GM18909 (cell line): Measurements from ENCODE around the gene CMTM3.
A peak's percentile ranks its signal among the peaks of the same experiment; 100 is the strongest.
"Not testable (repeated sequence)": the region's sequence is repeated elsewhere in the genome, so short reads cannot be mapped to it uniquely, and the experiment has no call there.

ENCODE experiments used
- ATAC-seq: cut with Tn5 transposase; IDR thresholded peaks from one replicate; pipeline ENCODE4 v1.9.1; 2021; ENCODE audit warnings: mild to moderate bottlenecking; ENCODE audit not compliant: unreplicated experiment, poor library complexity

CMTM3 gene

DNA sequence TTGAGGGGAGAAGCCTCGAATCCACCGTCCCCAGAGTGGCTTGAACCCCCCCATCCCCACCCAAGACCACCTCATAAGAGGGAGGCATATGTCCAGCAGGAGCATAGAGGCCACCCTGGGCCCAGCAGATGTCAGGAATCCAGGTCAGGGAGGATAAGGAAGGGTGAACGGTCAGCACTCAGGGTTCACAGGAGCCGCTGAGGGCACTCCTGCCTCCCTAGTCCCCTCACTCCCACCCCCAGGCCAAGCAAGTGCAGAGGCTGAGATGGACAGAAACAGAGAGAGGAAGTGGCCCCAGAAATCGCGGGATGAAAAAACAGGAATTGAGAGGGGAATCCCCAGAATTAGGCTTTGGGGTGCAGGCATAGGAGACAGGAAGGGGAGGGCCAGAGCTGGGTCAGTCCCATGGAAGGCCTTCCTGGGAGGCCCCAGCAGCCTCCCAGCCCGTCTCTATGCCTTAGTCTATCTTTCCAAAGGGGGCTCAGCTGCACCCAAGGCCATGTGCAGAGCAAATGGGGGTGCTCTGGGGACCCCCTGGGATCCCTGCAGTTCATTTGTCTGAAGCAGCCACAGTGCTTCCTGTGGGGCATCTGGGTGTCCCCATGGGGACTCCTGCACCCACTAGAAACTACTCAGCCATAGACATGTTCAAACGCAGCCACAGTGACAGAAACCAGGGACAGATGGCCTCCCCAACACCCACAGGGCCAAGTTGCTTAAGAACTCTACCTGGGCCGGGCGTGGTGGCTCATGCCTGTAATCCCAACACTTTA is 1.7 kb downstream of the CMTM3 start:
- peak; percentile 64 for ATAC-seq

DNA sequence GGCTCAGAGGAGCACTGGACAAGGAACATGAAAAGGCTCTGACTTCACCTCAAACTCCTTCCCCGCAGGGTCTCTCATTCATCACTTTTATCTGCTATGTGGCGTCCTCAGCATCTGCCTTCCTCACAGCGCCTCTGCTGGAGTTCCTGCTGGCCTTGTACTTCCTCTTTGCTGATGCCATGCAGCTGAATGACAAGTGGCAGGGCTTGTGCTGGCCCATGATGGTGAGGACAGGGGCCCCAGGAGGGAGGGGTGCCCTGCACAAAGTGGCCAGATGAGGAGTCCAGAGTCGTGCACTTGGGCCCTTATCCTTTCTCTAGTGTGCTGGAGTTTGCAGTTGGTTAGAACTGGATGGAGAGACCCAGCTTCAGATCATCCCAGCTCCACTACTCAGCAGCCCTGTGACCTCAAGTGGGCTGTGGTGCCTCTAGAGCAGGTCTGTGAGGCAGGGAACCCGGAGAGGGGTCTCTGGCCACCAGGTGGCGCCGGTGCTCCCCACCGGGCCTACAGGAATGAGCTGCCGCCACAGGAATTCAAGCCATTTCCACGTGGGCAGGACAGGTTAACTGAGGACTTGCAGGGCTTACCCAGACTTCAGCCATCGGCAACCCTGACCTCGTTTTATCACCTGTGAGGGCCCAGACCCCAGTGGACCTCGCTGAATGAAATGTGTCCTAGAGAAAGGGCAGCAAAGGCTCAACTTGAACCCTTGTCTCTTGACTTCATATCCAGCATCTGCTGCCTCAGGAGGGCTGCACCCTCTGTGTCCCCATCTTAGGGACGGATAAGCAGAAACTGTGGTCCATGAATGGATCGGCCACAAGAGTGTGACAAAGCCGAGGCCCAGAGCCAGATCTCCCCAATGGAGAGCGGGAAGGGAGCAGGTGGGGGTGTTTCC is 4.0 kb downstream of the CMTM3 start:
- ATAC-seq, result peak; percentile 42

DNA sequence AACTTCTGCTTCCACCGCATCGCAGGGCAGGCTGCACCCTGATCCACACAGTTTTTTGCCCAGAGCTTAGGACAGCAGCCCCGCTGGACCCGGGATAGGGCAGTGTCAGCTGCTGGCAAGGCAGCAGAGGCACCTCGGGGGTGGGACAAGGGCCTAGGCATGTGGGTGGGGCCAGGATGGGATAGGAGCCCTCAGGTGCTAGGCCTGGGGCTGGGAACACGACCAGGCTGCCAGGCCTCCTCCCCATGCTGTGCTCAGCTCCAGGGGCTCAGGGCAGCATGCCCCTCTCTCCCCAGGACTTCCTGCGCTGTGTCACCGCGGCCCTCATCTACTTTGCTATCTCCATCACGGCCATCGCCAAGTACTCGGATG is 4.6 kb downstream of the CMTM3 start:
- no peak for ATAC-seq

DNA sequence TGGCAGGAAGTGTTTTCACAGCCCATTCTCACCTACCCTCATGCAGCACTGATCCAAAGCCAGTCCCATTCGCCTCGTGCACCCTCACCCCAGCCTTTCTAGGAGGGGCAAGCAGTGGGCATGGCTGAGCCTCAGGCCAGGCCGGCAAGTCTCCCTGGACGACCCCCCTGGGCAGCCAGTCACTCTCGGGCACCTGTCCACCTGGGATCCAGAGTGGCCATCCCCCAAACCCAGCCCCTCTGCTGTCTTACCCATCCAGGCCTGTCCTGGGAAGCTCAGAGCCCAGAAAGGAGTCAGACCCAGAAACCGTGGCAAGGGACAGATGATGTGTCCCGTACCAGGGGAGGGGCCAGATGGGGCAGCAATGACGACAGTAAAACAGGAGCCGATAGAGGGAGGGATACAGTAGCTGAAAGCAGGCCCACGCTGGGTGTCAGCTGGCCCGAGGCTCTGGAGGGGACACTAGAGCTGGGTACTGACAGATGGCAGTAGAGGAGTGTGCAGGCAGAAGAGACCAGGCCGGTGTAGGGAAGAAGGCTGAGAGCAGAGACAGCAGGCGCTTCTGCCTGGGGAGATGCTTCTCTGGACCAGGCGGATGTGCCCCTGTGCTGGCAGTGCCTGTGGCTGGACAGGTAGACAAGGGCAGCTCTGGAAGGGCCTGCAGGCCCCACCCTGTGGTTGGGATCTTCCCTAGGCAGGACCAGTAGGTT is 5.8 kb downstream of the CMTM3 start:
- ATAC-seq, result no peak

DNA sequence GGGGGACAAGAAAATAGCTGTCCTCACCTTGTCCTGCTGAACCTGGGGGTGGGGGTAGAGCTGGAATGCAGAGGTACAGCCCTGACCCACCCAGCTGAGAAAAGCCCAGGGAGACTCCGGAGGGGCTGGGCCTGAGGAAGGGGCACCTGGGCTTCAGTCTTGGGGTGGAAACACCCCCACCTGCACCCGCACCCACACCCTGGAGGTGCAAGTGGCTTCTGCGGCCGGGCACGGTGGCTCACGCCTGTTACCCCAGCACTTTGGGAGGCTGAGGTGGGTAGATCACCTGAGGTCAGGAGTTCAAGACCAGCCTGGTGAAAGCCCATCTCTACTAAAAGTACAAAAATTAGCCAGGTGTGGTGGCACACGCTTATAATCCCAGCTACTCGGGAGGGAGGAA is 7.4 kb downstream of the CMTM3 start:
- not testable (repeated sequence) for ATAC-seq

DNA sequence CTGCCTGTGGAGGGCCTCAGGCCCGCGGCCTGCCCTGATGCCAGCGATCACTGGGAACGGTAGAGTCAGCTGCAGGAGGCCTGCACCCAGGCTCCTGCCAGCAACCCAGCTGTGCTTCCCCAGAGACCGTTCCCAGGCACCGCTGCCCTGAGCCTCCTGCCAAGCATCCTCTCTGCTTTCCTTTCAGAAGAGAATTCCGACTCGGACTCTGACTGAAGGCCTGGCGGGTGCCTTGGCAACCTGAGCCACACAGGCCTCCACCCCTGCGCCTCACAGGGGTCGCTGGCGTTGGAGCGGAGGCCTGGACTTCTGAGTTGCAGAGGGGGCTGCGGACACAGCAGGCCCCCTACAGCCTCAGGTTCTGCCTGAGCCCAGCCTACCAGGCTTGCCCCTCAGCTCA is 7.9 kb downstream of the CMTM3 start:
- ATAC-seq, result no peak

DNA sequence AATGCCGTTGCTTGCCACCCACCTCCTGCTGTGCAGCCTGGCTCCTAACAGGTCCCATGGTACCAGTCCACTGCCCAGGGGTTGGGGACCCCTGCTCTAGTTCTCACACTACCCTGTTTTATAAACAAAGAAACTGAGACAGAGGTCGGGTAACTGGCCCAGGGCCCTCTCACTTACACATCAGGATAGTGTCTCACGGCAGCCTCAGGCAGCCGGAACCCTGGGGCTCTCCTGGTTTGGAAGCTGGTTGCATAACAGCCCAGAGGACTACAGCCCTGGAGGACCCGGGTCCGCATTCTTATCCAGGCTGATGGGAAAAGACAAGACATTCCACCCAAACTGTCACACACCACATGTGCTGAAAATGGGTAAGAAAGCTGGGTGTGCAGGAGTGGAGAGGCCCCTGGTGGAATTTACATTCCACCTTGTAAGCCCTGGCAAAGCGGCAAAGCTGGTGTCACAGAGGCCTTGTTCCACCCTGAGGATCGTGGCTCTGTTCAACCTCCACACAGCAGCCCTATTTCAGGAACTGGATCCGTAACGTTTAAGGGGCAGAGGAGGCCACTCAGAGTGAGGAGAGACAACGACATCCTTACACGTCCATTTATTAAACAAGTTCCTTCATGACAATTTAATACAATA is 9.8 kb downstream of the CMTM3 start:
- ATAC-seq, result no peak

DNA sequence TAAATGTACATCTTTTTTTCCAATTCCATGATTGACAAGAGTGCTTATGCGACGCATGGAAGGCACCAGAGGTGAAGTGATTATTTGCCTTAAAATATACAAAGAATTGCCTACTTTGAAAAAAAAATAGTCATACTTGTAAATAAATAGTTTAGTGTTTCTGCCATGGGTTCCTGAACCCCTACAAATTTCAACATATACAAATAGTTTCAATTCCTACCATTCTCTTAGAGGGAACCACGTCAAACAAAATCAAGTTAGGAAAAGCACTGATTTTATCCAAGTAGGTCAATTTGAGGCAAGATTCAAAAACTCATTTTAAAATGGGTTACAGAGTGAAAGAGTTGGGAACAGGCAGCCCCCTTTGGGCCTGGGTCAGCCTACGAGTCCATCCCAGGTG is 11.7 kb downstream of the CMTM3 start:
- no peak for ATAC-seq

DNA sequence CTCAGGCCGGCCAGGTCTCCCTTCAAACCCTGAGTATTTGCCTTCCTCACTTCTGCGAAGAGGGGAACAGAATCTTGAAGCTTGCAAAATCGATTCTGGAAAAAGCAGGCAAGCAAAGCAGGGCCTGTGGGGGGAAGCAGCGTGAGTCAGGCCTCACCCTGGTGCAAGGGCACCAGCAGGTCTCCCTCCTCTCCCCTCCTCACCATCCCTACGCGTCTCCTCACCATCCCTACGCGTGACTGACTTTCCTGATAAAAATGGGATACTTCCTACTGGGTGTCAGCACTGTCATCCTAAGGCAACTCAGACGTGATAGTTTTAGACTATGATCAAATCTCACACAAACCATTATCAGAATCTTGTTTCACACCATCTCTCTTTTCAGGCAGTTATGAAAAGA is 12.1 kb downstream of the CMTM3 start:
- no peak for ATAC-seq

DNA sequence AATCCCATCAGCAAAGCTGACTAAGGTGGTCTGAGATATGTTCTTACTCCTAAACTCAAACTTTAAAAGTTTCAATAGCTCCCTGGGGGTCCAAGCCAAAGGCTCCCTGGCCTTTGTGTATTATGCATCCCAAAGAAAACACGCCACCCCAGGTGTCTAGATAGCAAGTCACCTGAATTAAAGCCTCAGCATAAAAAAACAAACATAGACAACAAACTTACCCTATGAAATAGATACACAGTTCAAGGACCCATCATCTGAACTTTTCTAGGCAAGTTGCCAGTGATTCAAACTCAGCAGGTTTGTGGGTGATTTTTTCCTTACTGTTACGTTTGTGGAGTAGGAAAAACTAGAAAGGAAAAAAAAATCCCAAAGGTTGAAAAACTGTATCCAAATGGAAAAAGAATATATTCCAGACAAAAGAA is 12.5 kb downstream of the CMTM3 start:
- no peak for ATAC-seq

DNA sequence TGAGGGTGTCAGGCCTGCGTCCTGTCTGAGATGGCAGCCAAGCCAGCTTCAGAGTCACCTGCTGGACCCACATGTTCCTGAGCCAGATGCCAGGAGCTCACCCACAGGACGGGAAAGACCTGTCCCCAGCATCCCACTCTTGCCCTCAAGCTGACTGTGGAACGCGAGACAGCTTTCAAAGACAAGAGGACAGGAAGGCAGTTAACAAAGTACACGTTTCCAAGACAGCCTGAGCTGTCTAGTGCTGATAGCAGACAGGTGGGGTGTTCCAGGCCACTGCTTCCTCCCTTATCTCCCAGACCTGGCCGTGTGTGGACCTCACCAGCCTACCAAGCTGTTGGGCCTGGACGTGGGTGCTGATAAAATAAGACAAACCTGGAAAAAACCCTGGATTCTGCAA is 13.2 kb downstream of the CMTM3 start:
- ATAC-seq, result no peak

DNA sequence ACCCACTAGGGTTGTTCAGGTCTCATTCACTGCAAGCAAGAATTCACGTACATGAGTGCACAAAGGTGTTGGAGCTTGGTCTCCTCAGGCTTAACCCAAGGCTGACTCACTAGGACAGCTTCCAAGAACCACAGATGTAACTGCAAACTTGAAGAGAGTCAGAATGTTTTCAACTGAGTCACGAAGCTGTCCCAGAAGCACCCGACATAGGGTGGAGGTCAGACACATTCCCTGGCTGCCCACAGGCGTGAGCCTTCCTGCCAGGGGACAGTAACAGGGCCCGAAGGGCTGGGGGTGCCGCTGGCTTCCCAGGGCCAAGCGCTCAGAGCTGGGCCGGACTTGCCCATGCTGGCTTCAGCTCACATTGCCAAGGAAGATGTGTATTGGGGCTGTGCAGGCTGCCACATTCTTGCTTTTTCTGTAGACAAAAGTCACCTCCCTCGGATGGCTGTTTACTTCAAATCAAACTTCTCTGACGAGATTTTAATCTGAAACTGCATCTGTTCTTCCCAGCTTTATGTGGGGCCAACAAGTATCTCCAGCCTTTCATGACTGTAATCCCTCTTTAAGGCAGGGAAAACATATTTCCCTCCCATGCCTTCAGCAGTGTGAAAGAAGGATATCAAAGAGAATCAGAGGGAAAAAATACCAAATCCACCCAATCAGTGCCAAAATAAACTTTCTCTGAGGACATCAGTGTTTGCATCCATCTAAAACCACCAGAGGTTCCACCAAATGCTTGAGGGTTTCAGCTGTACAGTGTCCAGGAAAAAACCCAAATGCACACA is 14.3 kb downstream of the CMTM3 start:
- no peak for ATAC-seq

DNA sequence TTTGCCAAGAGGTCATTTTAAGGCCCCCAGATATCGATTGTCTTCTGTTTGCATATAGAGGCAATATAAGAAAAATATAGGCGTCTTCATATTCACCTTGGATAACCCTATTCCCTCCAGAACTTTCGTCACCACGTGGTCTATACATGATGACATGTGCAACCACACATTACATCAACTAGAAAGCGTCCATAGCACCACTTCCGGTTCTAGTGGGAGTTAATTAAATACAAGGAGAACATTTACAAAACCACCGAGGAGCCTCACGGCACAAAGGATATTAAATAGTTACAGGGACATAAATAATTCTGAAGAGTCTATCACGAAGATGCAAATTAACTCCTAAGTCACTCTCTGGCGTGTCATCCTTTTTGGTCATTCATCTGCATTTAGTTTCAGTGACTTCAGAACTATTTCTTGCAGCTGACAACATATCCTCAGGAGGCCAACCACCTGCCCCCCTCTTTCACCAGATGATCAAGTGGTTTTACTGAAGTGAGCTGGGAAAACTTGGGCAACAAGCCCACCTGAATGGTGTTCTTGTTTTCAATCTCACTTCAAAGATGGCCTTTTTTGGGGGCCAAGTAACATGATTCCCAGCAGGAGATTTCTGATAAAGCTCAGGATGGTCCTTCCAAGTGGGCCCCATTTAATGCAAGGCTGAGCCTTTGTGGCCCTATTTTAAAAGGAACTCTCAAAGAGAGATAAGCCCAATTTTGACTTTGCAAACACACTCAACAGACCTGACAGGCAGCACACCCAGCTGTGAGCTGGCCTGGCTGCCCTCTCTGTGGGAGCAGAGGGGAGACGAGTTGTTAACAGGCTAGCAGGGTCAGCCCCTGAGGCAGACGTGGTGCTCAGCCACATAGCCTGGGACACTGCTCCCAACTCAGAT is 15.3 kb downstream of the CMTM3 start:
- no peak for ATAC-seq

DNA sequence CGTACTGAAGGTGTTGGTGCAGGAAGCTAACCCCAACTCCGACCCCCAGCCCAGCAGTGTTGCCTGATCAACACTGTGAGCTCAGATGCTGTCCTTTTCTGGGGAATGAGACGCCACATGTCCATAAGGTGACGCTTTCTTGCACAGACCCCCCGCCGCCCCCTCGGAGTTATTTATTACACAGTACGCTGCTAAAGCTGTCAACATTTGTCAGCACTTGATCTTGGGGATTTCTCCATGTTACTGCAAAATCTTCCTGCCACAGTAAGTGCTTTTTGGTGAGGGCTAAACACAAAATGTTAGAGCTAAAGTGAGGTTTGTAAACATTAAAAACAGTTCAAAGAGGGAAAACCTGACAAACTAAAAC is 15.9 kb downstream of the CMTM3 start:
- no peak for ATAC-seq

DNA sequence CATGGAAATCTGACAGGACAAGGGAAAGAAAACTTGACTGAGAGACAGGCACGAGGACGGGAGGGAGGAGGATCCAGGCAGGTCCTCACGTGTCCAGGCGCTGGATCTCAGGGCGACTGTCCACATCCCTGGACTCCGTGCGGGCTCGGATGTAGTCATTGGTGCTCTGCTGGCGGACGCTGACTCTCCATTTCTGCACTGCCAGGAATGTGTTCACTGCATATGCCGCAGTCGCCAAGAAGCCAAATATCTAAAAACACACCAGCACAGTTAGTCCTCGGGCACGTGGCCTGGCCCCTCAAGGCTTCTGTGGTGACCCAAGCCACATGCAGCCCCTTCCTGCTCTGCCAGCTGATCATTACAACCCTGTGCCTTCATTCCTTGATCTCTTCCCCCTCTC is 17.5 kb downstream of the CMTM3 start:
- ATAC-seq, result no peak

DNA sequence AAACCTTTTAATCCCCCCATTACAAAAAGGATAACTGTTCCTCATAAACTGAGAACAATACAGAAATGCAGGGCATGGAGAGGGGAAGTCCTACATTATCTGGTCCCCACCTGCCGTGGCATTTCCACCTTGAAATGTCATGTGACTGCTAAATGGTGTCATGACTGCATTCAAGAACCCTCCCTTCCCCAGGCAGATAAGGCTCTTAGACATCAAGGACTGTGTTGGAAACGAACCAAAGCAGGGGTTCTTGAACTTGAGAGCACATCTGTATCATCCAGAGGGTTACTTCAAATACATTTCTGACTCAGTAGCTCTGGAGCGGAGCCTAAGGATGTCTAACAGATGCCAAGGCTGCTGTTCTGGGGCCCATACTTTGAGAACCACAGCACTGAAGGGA is 18.4 kb downstream of the CMTM3 start:
- no peak for ATAC-seq

DNA sequence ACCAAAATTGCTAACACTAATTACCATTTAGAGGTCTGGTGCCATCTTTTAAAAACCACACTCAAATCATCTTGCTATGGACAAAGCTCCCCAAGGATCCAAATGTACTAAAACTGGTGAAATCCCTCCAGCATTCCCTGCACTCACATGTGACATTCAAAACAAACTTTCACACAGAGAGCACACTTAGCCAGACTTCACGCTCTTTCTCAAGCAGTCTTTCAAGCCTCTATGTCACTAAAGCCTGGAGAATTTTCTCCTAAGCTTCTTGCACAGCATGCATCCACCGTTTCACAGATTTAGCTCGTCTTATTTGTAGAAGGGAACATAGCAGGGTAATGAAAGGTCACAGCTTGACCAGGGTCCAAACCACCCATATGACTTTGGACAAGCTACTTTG is 19.3 kb downstream of the CMTM3 start:
- ATAC-seq, result no peak

DNA sequence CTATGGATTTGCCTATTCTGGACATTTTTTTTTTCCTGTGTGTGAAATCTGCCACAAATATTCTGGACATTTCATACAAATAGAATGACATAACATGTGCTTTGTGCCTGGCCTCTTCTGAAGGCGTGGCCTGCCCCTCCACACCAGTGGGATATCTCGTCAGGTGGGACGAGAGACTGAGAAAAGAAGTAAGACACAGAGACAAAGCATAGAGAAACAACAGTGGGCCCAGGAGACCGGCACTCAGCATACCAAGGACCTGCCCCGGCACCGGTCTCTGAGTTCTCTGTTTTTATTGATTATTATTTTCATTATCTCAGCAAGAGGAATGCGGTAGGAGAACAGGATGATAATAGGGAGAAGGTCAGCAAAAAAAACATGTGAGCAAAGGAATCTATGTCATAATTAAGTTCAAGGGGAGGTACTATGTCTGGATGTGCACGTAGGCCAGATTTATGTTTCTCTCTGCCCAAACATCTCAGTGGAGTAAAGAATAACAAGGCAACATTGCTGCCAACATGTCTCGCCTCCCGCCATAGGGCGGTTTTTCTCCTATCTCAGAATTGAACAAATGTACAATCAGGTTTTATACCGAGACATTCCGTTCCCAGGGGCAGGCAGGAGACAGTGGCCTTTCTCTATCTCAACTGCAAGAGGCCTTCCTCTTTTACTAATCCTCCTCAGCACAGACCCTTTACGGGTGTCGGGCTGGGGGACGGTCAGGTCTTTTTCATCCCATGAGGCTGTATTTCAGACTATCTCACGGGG is 23.3 kb downstream of the CMTM3 start:
- not testable (repeated sequence) for ATAC-seq
